Activated naive CD4-positive, alpha-beta T cell treated with anti-CD3 and anti-CD28 coated beads for 36 hours (primary cell): ENCODE data around the gene IFT27. TPM values are rescaled to one million over a fixed set of nuclear protein-coding genes. Genes with fewer than 3 reads are reported as not detected.
A peak's percentile ranks its signal among the peaks of the same experiment; 100 is the strongest.

Experiments used
- CTCF ChIA-PET: fragments of 350-600 bp; sonication (Branson Sonifier 250); formaldehyde crosslinking; loops from one replicate; lab custom pipeline; 2021; ENCODE audit warnings: antibody characterized with exemption; lab: Charles Lee
- DNase-seq: peaks from one replicate; pipeline ENCODE4 v3.0.0-alpha.2; 2020
- H3K27ac Mint-ChIP-seq: one replicate; pipeline ENCODE4 v1.8.0; 2021; ENCODE audit warnings: mild to moderate bottlenecking, mixed read lengths
- H3K27me3 Mint-ChIP-seq: one replicate; pipeline ENCODE4 v1.8.0; 2021; ENCODE audit warnings: low read depth, mixed read lengths
- H3K36me3 Mint-ChIP-seq: one replicate; pipeline ENCODE4 v1.8.0; 2021; ENCODE audit warnings: low read depth, mixed read lengths
- H3K4me1 Mint-ChIP-seq: one replicate; pipeline ENCODE4 v1.8.0; 2021; ENCODE audit warnings: low read depth, mixed read lengths
- H3K4me3 Mint-ChIP-seq: one replicate; pipeline ENCODE4 v1.8.0; 2021; ENCODE audit warnings: mild to moderate bottlenecking, moderate library complexity, mixed read lengths
- H3K9me3 Mint-ChIP-seq: one replicate; pipeline ENCODE4 v1.8.0; 2021; ENCODE audit warnings: mixed read lengths
- intact Hi-C: fragments of 100-400 bp; cut with micrococcal nuclease; formaldehyde crosslinking; loops from one replicate; pipeline ENCODE4 v1.15.1; 2023
- total RNA-seq, 2 experiments: library from RNA; stranded (reverse); gene quantifications; one replicate each; pipeline ENCODE4 v1.2.3, GENCODE V29; 2021

The IFT27 gene
- 10 to 100 TPM; 15.7 to 16.2 TPM for total RNA-seq

- Mint-ChIP-seq H3K27ac (peak within 1 kb of the TSS; percentile 90), H3K4me3 (peak within 1 kb of the TSS; percentile 91), H3K4me1 (peaks cover 27% of the 10 kb centered on the region), H3K9me3 (no peaks in the 10 kb centered on the region), H3K36me3 (no peaks in the 10 kb centered on the region), H3K27me3 (no peaks in the 10 kb centered on the region)
- CTCF ChIA-PET = interaction anchor here (0.6 to 6.0 kb wide), 7 partner anchors 11 to 683 kb away, joined by 3 to 43 read pairs (median 13); no protein-coding TSS in a partner anchor
- intact Hi-C loops = loop anchor here (1.0 to 10.0 kb wide), 4 partner anchors 19 to 459 kb away; partner anchors contain the start of gene EIF3D
- peak; percentile 99 for DNase-seq
Measured at GRCh38 chr22:36775964-36776669, at the start of gene IFT27. IFT27 (minus strand) TSS chr22:36776119; CDS start chr22:36775707, 412 bp downstream.

GRCh38 chr22:36824655-36825054 lies 48.7 kb upstream of the IFT27 start:
- CTCF ChIA-PET = no interaction called here
- no peak for DNase-seq
- Mint-ChIP-seq H3K27ac (no peak overlapping the region), H3K36me3 (no peaks in the 10 kb centered on the region), H3K9me3 (no peaks in the 10 kb centered on the region), H3K27me3 (peaks cover under 1% of the 10 kb centered on the region), H3K4me3 (no peak overlapping the region), H3K4me1 (no peaks in the 10 kb centered on the region)
- intact Hi-C loops = no loop called here

GRCh38 chr22:36823186-36823839 lies 47.4 kb upstream of the IFT27 start:
- CTCF ChIA-PET = interaction anchor here (1.0 kb wide), 1 partner anchor 33 kb away, joined by 3 read pairs; no protein-coding TSS in a partner anchor
- H3K27me3 Mint-ChIP-seq = peaks cover 7% of the 10 kb centered on the region

GRCh38 chr22:36822581-36822980 lies 46.7 kb upstream of the IFT27 start:
- CTCF ChIA-PET = no interaction called here
- Mint-ChIP-seq H3K27me3 (peaks cover 13% of the 10 kb centered on the region), H3K4me3 (no peak overlapping the region), H3K27ac (no peak overlapping the region), H3K9me3 (no peaks in the 10 kb centered on the region), H3K4me1 (peaks cover 1% of the 10 kb centered on the region), H3K36me3 (no peaks in the 10 kb centered on the region)
- intact Hi-C loops = no loop called here
- DNase-seq = no peak

More at GRCh38 chr22:36823186-36823839, 47.4 kb upstream of the IFT27 start:
- no peak for DNase-seq
- H3K4me1 Mint-ChIP-seq = no peaks in the 10 kb centered on the region
- H3K9me3 Mint-ChIP-seq = no peaks in the 10 kb centered on the region
- no peaks in the 10 kb centered on the region for H3K36me3 Mint-ChIP-seq
- H3K27ac Mint-ChIP-seq = no peak overlapping the region
- intact Hi-C loops = no loop called here
- no peak overlapping the region for H3K4me3 Mint-ChIP-seq

- DNase-seq = no peak
- no peaks in the 10 kb centered on the region for H3K9me3 Mint-ChIP-seq
- peaks cover 33% of the 10 kb centered on the region for H3K27me3 Mint-ChIP-seq
- CTCF ChIA-PET = no interaction called here
- no peak overlapping the region for H3K27ac Mint-ChIP-seq
- intact Hi-C loops = no loop called here
- H3K36me3 Mint-ChIP-seq = no peaks in the 10 kb centered on the region
- peaks cover 6% of the 10 kb centered on the region for H3K4me1 Mint-ChIP-seq
- H3K4me3 Mint-ChIP-seq = no peak overlapping the region
Measured at GRCh38 chr22:36819112-36819511, 43.2 kb upstream of the IFT27 start.

- Mint-ChIP-seq H3K27me3 (peaks cover 38% of the 10 kb centered on the region), H3K36me3 (no peaks in the 10 kb centered on the region), H3K4me1 (peaks cover 6% of the 10 kb centered on the region), H3K9me3 (no peaks in the 10 kb centered on the region), H3K4me3 (no peak overlapping the region), H3K27ac (no peak overlapping the region)
- DNase-seq = no peak
- CTCF ChIA-PET = interaction anchor here (0.6 kb wide), 1 partner anchor 21 kb away, joined by 4 read pairs; no protein-coding TSS in a partner anchor
- intact Hi-C loops = no loop called here
Measured at GRCh38 chr22:36818010-36818642, 42.2 kb upstream of the IFT27 start.

- H3K27me3 Mint-ChIP-seq = peaks cover 41% of the 10 kb centered on the region
- no peak for DNase-seq
- no peaks in the 10 kb centered on the region for H3K36me3 Mint-ChIP-seq
- H3K27ac Mint-ChIP-seq = no peak overlapping the region
- CTCF ChIA-PET = no interaction called here
- H3K4me3 Mint-ChIP-seq = no peak overlapping the region
- intact Hi-C loops = no loop called here
- peaks cover 6% of the 10 kb centered on the region for H3K4me1 Mint-ChIP-seq
- no peaks in the 10 kb centered on the region for H3K9me3 Mint-ChIP-seq
Measured at GRCh38 chr22:36817525-36817848, 41.6 kb upstream of the IFT27 start.

- CTCF ChIA-PET = no interaction called here
- peaks cover 41% of the 10 kb centered on the region for H3K27me3 Mint-ChIP-seq
- no peak within 1 kb of the TSS for H3K4me3 Mint-ChIP-seq
- intact Hi-C loops = no loop called here
- DNase-seq = no peak
- no peaks in the 10 kb centered on the region for H3K36me3 Mint-ChIP-seq
- H3K9me3 Mint-ChIP-seq = no peaks in the 10 kb centered on the region
- no peak within 1 kb of the TSS for H3K27ac Mint-ChIP-seq
- peaks cover 6% of the 10 kb centered on the region for H3K4me1 Mint-ChIP-seq
Measured at GRCh38 chr22:36816636-36817524, 41.0 kb upstream of the IFT27 start, which contains the start of gene PVALB. PVALB (minus strand) TSS chr22:36817035; CDS start chr22:36817005, 30 bp downstream.

GRCh38 chr22:36816339-36816635 lies 40.4 kb upstream of the IFT27 start:
- H3K27me3 Mint-ChIP-seq = peaks cover 41% of the 10 kb centered on the region
- intact Hi-C loops = no loop called here
- CTCF ChIA-PET = no interaction called here

GRCh38 chr22:36815558-36816338 lies 39.8 kb upstream of the IFT27 start:
- H3K27ac Mint-ChIP-seq = no peak overlapping the region
- intact Hi-C loops = no loop called here
- no peaks in the 10 kb centered on the region for H3K36me3 Mint-ChIP-seq
- DNase-seq = no peak
- CTCF ChIA-PET = no interaction called here
- H3K4me1 Mint-ChIP-seq = peaks cover 6% of the 10 kb centered on the region
- H3K27me3 Mint-ChIP-seq = peaks cover 41% of the 10 kb centered on the region
- H3K4me3 Mint-ChIP-seq = no peak overlapping the region
- no peaks in the 10 kb centered on the region for H3K9me3 Mint-ChIP-seq

More at GRCh38 chr22:36816339-36816635, 40.4 kb upstream of the IFT27 start:
- Mint-ChIP-seq H3K4me1 (peaks cover 6% of the 10 kb centered on the region), H3K9me3 (no peaks in the 10 kb centered on the region), H3K4me3 (no peak overlapping the region), H3K27ac (no peak overlapping the region), H3K36me3 (no peaks in the 10 kb centered on the region)
- DNase-seq = no peak

GRCh38 chr22:36814801-36815200 lies 38.9 kb upstream of the IFT27 start:
- no peak overlapping the region for H3K27ac Mint-ChIP-seq
- no peak overlapping the region for H3K4me3 Mint-ChIP-seq
- DNase-seq = no peak
- CTCF ChIA-PET = no interaction called here
- peaks cover 6% of the 10 kb centered on the region for H3K4me1 Mint-ChIP-seq
- H3K27me3 Mint-ChIP-seq = peaks cover 41% of the 10 kb centered on the region
- intact Hi-C loops = no loop called here
- H3K36me3 Mint-ChIP-seq = no peaks in the 10 kb centered on the region
- no peaks in the 10 kb centered on the region for H3K9me3 Mint-ChIP-seq
